Femur (tissue), 1 donor: Measurements from ENCODE around the gene NELFCD.
"Not testable (repeated sequence)": the region's sequence is repeated elsewhere in the genome, so short reads cannot be mapped to it uniquely, and the experiment has no call there.

Source experiments
- DNase-seq: peaks from one replicate; pipeline ENCODE4 v3.0.0-alpha.2; 2017

The NELFCD gene

GRCh38 chr20:58973866-58974265 lies 7.2 kb upstream of the NELFCD start:
- no peak for DNase-seq

GRCh38 chr20:58975353-58975752 lies 5.7 kb upstream of the NELFCD start:
- DNase-seq, result no peak

- DNase-seq, result no peak
These were observed 4.9 kb upstream of the NELFCD start for GRCh38 chr20:58976061-58976730.

- no peak for DNase-seq
These were observed 2.5 kb upstream of the NELFCD start for GRCh38 chr20:58978351-58979190.

- no peak for DNase-seq
These were observed 740 bp downstream of the NELFCD start for GRCh38 chr20:58981628-58982364.

GRCh38 chr20:58982406-58983114 lies 1.5 kb downstream of the NELFCD start:
- no peak for DNase-seq

- DNase-seq, result not testable (repeated sequence)
These were observed 2.0 kb downstream of the NELFCD start for GRCh38 chr20:58983115-58983468.

GRCh38 chr20:58984691-58985090 lies 3.6 kb downstream of the NELFCD start:
- DNase-seq, result no peak

GRCh38 chr20:58985656-58986055 lies 4.6 kb downstream of the NELFCD start:
- DNase-seq, result no peak

GRCh38 chr20:58986286-58986967 lies 5.4 kb downstream of the NELFCD start:
- no peak for DNase-seq

GRCh38 chr20:58986968-58987517 lies 6.0 kb downstream of the NELFCD start:
- DNase-seq, result no peak

- no peak for DNase-seq
These were observed 6.9 kb downstream of the NELFCD start for GRCh38 chr20:58987790-58988564.

- DNase-seq, result no peak
These were observed 7.5 kb downstream of the NELFCD start for GRCh38 chr20:58988565-58988882.

GRCh38 chr20:58989196-58989595 lies 8.1 kb downstream of the NELFCD start:
- DNase-seq, result no peak

- no peak for DNase-seq
These were observed 9.8 kb downstream of the NELFCD start for GRCh38 chr20:58990651-58991445.

GRCh38 chr20:58991715-58992114 lies 10.7 kb downstream of the NELFCD start:
- no peak for DNase-seq

- no peak for DNase-seq
These were observed 11.9 kb downstream of the NELFCD start for GRCh38 chr20:58992911-58993310.

- no peak for DNase-seq
These were observed 12.5 kb downstream of the NELFCD start for GRCh38 chr20:58993332-58994248.

- no peak for DNase-seq
These were observed 13.5 kb downstream of the NELFCD start for GRCh38 chr20:58994390-58995159.
